ENCODE measurements around the gene HSH2D.

Gene HSH2D

GRCh38 chr19:16190198-16190597 lies 46.7 kb downstream of the HSH2D start:
- TF ChIP-seq CTCF (IDR thresholded peaks at IDR 0.05; ENCODE audit: low read length): no peak
- no peak for TF ChIP-seq EZH2 (optimal IDR thresholded peaks at IDR 0.05; ENCODE audit: low read depth, low read length)
- no peak for TF ChIP-seq EZH2phosphoT487 (IDR thresholded peaks at IDR 0.05; ENCODE audit: low read length)
- H3K4me2 ChIP-seq (ENCODE audit: low read depth, low read length): no peak overlapping the region
- H3K27me3 ChIP-seq (replicated peaks; ENCODE audit: insufficient read depth, low read length): no peaks in the 10 kb centered on the region
- no peak overlapping the region for H3K27ac ChIP-seq (ENCODE audit: low read length)
- H3K36me3 ChIP-seq (replicated peaks; ENCODE audit: insufficient read depth, low read length): peaks cover 5% of the 10 kb centered on the region; the same call in 1 of the 2 replicates
- H3F3A ChIP-seq (ENCODE audit: insufficient read depth, low read length): peaks cover 7% of the 10 kb centered on the region; the same call in 1 of the 2 replicates
- no peaks in the 10 kb centered on the region for H3K4me1 ChIP-seq (ENCODE audit: low read length)
- no peaks in the 10 kb centered on the region for H4K20me1 ChIP-seq (ENCODE audit: insufficient read depth, low read length)
- no peak overlapping the region for H2AFZ ChIP-seq (ENCODE audit: low read length)
- peaks cover 29% of the 10 kb centered on the region for H3K79me2 ChIP-seq (ENCODE audit: low read length)
- H3K9me3 ChIP-seq (replicated peaks; ENCODE audit: insufficient read depth, low read length): no peaks in the 10 kb centered on the region
- no peaks in the 10 kb centered on the region for H3K9me2 ChIP-seq (replicated peaks; ENCODE audit: insufficient read depth, low read length)
- no peak for DNase-seq
- H3K9ac ChIP-seq (ENCODE audit: low read length): no peak overlapping the region
- no peak overlapping the region for H3K4me3 ChIP-seq (ENCODE audit: low read length)

GRCh38 chr19:16190736-16191135 lies 47.3 kb downstream of the HSH2D start:
- no peak overlapping the region for H3K4me2 ChIP-seq (ENCODE audit: low read depth, low read length)
- H3K9me3 ChIP-seq (replicated peaks; ENCODE audit: insufficient read depth, low read length): no peaks in the 10 kb centered on the region
- no peak overlapping the region for H2AFZ ChIP-seq (ENCODE audit: low read length)
- no peak for DNase-seq
- peaks cover 4% of the 10 kb centered on the region; the same call in 1 of the 2 replicates for H3F3A ChIP-seq (ENCODE audit: insufficient read depth, low read length)
- no peaks in the 10 kb centered on the region for H3K27me3 ChIP-seq (replicated peaks; ENCODE audit: insufficient read depth, low read length)
- no peak overlapping the region for H3K27ac ChIP-seq (ENCODE audit: low read length)
- no peaks in the 10 kb centered on the region for H3K9me2 ChIP-seq (replicated peaks; ENCODE audit: insufficient read depth, low read length)
- no peak for TF ChIP-seq CTCF (IDR thresholded peaks at IDR 0.05; ENCODE audit: low read length)
- TF ChIP-seq EZH2phosphoT487 (IDR thresholded peaks at IDR 0.05; ENCODE audit: low read length): no peak
- TF ChIP-seq EZH2 (optimal IDR thresholded peaks at IDR 0.05; ENCODE audit: low read depth, low read length): no peak
- H4K20me1 ChIP-seq (ENCODE audit: insufficient read depth, low read length): no peaks in the 10 kb centered on the region
- peaks cover 24% of the 10 kb centered on the region for H3K79me2 ChIP-seq (ENCODE audit: low read length)
- H3K4me3 ChIP-seq (ENCODE audit: low read length): no peak overlapping the region
- H3K9ac ChIP-seq (ENCODE audit: low read length): no peak overlapping the region
- peaks cover 5% of the 10 kb centered on the region; the same call in 1 of the 2 replicates for H3K36me3 ChIP-seq (replicated peaks; ENCODE audit: insufficient read depth, low read length)
- H3K4me1 ChIP-seq (ENCODE audit: low read length): no peaks in the 10 kb centered on the region

- Histone ChIP-seq H3F3A (ENCODE audit: insufficient read depth, low read length) (no peaks in the 10 kb centered on the region), H3K36me3 (replicated peaks; ENCODE audit: insufficient read depth, low read length) (peaks cover 5% of the 10 kb centered on the region; the same call in 1 of the 2 replicates), H2AFZ (ENCODE audit: low read length) (no peak overlapping the region), H4K20me1 (ENCODE audit: insufficient read depth, low read length) (no peaks in the 10 kb centered on the region), H3K9me3 (replicated peaks; ENCODE audit: insufficient read depth, low read length) (no peaks in the 10 kb centered on the region), H3K9me2 (replicated peaks; ENCODE audit: insufficient read depth, low read length) (no peaks in the 10 kb centered on the region), H3K27me3 (replicated peaks; ENCODE audit: insufficient read depth, low read length) (no peaks in the 10 kb centered on the region), H3K9ac (ENCODE audit: low read length) (no peak overlapping the region), H3K79me2 (ENCODE audit: low read length) (peaks cover 17% of the 10 kb centered on the region), H3K4me1 (ENCODE audit: low read length) (no peaks in the 10 kb centered on the region), H3K27ac (ENCODE audit: low read length) (no peak overlapping the region), H3K4me2 (ENCODE audit: low read depth, low read length) (no peak overlapping the region), H3K4me3 (ENCODE audit: low read length) (no peak overlapping the region)
- TF ChIP-seq EZH2 (optimal IDR thresholded peaks at IDR 0.05; ENCODE audit: low read depth, low read length) (no peak), EZH2phosphoT487 (IDR thresholded peaks at IDR 0.05; ENCODE audit: low read length) (no peak), CTCF (IDR thresholded peaks at IDR 0.05; ENCODE audit: low read length) (no peak)
- DNase-seq: no peak
These were observed 47.9 kb downstream of the HSH2D start for GRCh38 chr19:16191216-16191908.

Measured in MM.1S (cell line).